GM23338 (cell line): ENCODE results near the gene ZNF385C.

Source experiments
- CREB1 ChIP-seq: fragments of 250-450 bp; sonication (Bioruptor Pico); IDR thresholded peaks from 2 replicates; pipeline ENCODE4 v1.5.0; 2020; ENCODE audit warnings: low read depth, mild to moderate bottlenecking, moderate library complexity
- EZH2 ChIP-seq: fragments of 200-600 bp; sonication (generic); IDR thresholded peaks from one replicate; pipeline ENCODE4 v1.8.0; 2017; ENCODE audit warnings: antibody characterized with exemption, mild to moderate bottlenecking, low read depth; ENCODE audit not compliant: unreplicated experiment
- POLR2AphosphoS5 ChIP-seq: IDR thresholded peaks from 2 replicates; pipeline ENCODE4 v1.6.1; 2016; ENCODE audit warnings: antibody characterized with exemption, low read depth
- TF ChIP-seq, protein P1 (sequence below), 2 experiments: fragments of 200-600 bp in 1 of 2; sonication (generic) in 1 of 2; conservative IDR thresholded peaks; 2 replicates each; pipeline versions ENCODE4 v1.5.1 to v1.6.1; 2016 to 2017; ENCODE audit warnings: antibody characterized with exemption in 2 of 2, low read depth in 2 of 2, mild to moderate bottlenecking in 2 of 2, moderate library complexity in 1 of 2
- TF ChIP-seq, protein P2 (sequence below): IDR thresholded peaks from one replicate; pipeline ENCODE4 v1.6.1; 2018; ENCODE audit warnings: antibody characterized with exemption; ENCODE audit not compliant: unreplicated experiment

DNA sequence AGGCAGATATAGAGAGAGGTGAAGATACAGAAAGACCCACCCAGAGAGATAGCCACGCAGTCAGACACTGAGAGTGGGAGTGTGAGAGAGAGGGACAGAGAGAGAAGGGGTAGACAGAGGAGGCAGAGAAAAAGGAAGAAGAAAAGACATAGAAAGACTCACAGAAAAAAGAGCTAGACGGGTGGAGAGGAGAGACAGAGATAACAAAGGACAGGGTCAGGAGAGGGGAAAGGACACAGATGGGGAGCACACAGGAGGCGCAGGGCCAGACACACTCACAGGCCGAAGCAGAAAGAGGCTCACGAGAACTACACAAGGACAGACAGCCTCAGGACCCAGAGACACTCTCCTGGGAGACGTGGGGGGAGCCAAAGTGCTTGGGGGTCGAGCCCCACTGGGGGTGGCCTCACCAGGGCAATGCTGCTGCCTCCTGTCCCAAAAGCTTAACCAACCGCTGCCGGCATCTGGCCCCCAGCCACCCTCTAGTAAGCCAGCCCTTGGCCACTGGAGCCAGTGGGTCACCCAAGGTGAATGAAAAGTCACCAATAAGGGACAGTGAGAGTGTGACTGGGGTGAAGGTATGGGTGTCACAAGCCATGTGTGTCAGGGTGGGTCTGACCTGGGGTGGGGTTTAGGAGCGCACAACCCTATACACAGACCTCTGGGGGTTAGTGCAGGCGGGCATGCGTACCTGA, 3.8 kb downstream of the ZNF385C start:
- TF ChIP-seq, protein P1, sequence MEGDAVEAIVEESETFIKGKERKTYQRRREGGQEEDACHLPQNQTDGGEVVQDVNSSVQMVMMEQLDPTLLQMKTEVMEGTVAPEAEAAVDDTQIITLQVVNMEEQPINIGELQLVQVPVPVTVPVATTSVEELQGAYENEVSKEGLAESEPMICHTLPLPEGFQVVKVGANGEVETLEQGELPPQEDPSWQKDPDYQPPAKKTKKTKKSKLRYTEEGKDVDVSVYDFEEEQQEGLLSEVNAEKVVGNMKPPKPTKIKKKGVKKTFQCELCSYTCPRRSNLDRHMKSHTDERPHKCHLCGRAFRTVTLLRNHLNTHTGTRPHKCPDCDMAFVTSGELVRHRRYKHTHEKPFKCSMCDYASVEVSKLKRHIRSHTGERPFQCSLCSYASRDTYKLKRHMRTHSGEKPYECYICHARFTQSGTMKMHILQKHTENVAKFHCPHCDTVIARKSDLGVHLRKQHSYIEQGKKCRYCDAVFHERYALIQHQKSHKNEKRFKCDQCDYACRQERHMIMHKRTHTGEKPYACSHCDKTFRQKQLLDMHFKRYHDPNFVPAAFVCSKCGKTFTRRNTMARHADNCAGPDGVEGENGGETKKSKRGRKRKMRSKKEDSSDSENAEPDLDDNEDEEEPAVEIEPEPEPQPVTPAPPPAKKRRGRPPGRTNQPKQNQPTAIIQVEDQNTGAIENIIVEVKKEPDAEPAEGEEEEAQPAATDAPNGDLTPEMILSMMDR (conservative IDR thresholded peaks at IDR 0.05; ENCODE audit: low read depth in 2 of 2), result no peak
- TF ChIP-seq CREB1 (CRISPR knock-in tag), result no peak
- no peak for TF ChIP-seq POLR2AphosphoS5
- TF ChIP-seq, protein P2, sequence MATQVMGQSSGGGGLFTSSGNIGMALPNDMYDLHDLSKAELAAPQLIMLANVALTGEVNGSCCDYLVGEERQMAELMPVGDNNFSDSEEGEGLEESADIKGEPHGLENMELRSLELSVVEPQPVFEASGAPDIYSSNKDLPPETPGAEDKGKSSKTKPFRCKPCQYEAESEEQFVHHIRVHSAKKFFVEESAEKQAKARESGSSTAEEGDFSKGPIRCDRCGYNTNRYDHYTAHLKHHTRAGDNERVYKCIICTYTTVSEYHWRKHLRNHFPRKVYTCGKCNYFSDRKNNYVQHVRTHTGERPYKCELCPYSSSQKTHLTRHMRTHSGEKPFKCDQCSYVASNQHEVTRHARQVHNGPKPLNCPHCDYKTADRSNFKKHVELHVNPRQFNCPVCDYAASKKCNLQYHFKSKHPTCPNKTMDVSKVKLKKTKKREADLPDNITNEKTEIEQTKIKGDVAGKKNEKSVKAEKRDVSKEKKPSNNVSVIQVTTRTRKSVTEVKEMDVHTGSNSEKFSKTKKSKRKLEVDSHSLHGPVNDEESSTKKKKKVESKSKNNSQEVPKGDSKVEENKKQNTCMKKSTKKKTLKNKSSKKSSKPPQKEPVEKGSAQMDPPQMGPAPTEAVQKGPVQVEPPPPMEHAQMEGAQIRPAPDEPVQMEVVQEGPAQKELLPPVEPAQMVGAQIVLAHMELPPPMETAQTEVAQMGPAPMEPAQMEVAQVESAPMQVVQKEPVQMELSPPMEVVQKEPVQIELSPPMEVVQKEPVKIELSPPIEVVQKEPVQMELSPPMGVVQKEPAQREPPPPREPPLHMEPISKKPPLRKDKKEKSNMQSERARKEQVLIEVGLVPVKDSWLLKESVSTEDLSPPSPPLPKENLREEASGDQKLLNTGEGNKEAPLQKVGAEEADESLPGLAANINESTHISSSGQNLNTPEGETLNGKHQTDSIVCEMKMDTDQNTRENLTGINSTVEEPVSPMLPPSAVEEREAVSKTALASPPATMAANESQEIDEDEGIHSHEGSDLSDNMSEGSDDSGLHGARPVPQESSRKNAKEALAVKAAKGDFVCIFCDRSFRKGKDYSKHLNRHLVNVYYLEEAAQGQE, result no peak
- no peak for TF ChIP-seq EZH2
